HG02610 (cell line): ENCODE measurements around the gene ST8SIA4.

Experiments
- ATAC-seq: cut with Tn5 transposase; IDR thresholded peaks from one replicate; pipeline ENCODE4 v1.9.1; 2021; ENCODE audit warnings: mild to moderate bottlenecking, moderate library complexity; ENCODE audit not compliant: unreplicated experiment

Gene ST8SIA4

DNA sequence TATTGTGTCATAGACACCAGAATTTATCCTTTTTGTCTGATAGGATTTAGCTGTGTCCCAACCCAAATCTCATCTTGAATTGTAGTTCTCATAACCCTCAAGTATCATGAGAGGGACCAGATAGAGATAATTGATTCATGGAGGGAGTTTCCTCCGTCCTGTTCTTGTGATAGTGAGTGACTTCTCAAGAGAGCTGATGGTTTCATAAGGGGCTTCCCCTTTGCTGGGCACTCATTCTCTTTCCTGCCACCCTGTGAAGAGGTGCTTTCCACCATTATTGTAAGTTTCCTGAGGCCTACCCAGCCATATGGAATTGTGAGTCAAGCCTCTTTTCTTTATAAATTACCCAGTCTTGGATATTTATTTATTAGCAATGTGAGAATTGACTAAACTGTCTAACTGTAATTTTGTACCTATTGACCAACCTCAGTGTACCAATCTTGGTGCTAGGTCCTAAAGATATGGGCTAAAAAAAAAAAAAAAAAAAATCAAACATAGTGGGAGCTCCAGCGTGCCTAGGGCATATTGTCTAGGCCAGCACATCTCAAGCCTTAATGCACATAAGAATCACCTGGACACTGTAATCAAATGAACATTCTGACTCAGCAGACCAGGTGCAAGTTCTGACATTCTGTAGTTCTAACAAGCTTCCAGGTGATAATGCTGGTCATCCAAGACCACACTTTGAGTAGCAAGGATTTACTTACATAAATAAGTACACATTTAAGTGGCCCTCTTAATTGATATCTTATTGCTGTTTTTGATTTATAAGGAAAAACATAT is 30.5 kb downstream of the ST8SIA4 start:
- ATAC-seq, result peak; percentile 78

DNA sequence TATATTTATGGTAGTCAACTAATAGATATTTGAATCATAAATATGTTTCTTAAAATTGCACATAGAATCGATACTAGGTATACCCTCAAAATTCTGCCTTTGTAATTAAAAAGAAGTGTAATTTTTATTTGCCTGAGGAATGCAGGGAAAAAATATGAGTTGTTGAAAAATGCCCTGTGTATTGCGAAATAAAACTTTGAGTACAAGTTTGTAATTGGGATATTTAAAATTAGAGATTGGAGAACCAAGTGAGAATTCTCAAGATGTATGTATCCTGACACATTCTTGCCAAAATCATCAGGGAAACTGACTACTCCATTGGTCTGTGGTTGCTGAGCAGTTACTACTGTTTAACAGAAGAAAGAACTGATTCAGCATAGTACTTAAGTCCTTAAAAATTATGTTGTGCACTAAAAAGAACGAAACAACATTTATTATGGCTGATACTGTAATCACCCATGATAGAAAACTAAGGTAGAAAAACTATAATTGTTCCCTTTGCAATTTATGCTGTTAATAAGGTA is 36.0 kb downstream of the ST8SIA4 start:
- ATAC-seq, result no peak

DNA sequence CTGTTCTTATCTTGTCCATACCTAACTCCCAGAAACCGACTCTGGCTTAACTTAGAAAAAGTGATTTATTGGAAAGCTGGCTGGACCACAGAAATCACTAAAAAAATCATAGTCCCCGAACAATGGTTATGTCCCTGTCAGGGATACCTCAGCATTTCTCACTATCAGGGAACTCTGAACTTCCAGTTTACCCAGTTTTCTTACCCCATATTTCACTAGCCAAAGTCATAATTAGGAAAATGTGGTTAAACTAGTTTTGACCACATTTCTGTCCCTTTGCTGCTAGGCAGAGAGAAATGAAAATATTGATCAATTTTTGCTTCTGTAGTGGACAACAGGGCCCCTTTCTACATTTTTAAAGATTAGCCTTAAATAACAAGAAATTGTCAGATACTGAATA is 38.2 kb downstream of the ST8SIA4 start:
- no peak for ATAC-seq

DNA sequence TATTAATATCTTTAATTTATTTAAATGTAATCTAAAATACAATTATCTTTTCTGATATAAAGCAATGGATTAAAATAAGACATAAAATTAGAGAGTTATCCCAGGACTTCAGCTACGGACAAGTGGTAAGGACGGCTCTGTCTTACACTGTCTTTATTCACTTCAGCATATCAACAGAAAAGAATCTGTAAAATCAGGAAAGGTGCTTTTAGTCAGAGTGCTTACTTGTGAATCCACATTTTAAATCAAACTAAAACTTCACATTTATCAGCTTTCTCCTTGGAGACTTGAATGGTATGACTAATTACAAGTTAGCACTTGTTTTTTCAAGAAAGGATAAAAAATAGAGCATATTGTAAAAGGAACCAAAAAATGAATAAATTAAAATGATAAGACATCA is 39.3 kb downstream of the ST8SIA4 start:
- ATAC-seq, result no peak

DNA sequence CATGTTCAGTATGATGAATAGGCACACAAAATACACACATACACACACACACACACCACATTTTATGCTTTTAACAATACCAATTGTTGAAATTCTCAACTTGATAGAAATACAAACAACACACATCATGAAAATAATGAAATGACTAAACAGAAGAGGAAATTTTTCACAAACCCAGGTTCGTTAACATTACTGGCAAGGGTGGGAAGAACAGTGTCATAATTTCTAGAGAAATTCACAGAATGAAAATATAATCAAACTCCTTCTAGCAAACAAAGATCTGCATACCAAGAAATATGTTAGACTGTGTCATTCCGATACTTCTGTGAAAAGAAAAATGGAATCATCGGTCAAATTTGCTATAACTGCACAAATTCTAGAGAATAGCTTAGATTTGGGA is 41.9 kb downstream of the ST8SIA4 start:
- peak; percentile 44 for ATAC-seq

DNA sequence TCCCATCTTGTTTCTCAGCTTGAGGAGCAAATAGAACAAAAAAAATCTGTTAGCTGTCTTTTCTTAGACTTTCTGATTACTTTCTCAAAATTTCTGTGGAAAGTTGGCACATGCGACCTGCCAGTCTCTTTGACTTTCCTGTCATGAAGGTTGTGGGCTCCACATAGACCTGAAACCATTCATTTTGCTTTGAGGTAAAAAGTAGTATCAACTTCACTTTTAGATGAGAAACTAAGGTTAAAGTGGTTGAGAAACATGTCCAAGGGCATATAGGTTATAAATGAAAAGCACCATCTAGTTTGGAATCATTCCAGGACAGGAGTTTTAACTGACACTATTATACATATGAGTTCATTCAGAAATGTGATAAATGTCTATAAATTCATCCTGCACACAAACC is 42.7 kb downstream of the ST8SIA4 start:
- peak; percentile 34 for ATAC-seq

DNA sequence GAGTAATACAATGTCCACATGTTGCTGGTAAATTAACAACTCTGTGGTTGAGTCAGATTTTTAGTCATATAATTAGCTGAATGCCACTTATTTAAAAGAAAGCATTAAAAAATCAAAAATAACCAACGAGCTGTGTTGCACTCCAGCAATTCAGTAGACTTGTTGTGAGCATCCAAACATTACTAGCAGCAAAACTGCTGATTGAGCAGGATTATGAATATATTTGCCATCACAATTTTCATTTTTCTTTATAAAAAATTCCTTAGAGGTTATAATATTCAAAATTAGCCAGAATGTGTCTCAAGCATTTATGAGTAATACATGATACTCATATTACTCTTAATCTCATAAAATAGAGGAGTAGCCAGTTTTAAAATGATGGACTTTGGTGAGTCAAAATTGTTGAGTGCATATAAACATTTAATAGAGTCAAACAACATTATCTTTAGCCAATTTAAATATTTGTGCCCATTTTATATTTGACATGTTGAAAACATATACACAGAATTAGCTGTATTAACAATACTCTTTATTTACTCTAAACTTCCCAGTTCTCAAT is 44.0 kb downstream of the ST8SIA4 start:
- no peak for ATAC-seq

DNA sequence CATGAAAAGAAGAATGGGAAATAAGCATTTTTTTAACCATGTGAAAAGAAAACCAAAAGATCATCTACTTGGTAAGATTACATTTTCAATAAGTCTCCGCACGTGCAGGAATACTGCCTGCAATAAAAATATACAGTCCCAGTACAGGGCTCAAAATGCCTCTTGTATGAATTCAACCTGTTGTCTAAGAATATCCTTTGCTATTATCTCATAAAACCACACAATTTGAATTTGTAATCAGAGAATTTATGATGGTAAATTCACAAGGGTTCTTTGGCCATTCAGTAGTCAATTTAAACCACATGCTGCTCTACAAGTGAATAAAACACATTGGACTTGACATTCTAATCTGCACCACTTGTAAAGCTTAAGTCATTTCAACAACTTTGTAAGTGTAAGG is 46.6 kb downstream of the ST8SIA4 start:
- no peak for ATAC-seq

DNA sequence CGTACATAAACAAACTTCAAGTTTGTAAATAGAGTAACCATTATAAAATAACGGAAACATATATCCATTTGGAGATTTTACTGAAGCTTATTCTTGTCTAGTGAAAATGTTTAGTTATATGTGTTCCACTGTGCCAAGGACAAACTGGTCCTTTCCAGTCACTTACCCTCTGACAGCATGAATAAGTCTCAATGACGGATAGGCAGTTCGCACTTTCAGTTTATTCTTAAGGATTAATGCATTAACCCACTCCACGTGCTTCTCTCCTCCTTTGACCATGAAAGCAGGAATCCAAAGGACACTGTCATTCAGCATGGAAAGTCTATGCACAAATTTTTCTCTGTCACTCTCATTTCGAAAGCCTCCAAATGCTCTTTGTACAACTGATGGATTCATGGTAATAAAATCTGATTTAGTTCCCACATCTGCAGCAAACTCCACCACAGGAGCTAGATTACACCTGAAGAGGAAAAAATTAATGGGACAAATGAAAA is 47.1 kb downstream of the ST8SIA4 start:
- ATAC-seq, result no peak

DNA sequence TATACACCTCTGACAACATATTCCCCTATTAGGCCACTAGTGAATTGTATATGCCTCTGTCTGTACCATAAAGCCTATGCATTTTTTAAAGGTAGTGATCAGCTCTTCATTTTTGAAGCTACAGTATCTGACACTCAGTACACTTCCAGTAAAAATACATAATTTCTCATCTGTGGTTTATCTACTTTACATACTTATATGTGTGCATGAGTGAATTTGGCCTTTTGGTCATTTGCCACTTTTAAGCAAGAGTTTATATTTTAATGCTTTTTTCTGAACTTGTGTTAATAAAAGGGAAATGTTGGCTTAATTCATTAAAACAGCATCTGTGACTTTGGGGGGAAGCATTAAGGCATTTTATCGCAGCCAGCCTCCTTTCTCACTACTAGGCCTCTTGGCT is 47.8 kb downstream of the ST8SIA4 start:
- ATAC-seq, result no peak

DNA sequence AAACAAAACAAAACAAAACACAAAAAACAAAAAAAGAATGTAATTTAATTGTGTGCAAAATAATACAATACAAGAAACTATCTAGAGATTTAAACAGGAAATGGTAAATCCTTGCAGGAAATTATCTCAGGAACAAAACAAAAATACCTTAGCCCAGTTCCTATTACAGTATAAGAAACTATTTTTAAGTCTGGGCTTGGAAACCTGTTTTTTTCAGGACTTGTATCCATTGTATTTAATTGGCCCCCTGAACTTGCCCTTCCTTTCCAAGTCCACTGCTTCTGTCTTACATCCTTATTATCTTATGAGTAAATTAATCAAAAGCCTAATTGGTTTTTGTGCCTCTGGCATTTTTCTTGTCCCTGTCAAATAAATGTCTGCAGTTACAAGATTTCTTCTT is 48.5 kb downstream of the ST8SIA4 start:
- no peak for ATAC-seq

DNA sequence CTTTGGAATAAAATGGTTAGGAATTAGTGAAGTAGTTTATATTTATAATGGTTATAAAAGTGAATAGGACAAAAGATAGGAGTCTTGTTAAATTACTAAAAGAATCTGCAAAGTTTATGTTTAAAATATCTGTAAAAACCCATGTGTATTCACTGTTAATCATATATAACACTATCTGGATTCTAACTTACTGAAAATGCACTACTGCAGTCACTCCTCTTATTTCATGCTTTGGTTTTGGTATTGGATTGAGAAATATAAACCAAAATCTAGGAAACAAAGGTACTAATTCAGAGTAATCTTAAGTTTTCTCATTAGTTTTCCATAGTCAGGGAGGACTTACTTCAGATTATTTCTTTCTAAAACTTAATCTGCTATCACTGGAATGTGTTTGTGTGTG is 49.5 kb downstream of the ST8SIA4 start:
- no peak for ATAC-seq

DNA sequence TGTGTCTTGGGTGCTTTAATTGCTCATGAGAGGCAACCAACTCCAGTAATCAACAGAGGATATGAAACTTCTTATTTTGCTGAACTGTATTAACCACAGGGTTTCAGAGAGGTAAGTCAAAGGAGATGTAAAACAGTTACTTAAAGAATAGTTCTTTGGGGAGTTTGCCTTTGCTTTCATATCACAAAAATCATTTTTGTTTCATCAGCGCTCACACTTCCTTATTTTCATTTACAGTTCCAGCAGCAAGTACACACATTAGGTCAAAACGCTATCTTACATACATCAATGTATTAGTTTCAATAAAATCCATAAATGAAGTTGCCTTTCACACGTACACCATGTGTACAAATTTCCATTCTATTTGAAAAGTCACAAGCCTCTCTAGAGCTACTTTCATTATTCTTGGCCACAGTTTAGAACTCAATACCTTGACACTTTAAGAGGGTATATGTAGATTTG is 50.1 kb downstream of the ST8SIA4 start:
- ATAC-seq, result peak; percentile 97

DNA sequence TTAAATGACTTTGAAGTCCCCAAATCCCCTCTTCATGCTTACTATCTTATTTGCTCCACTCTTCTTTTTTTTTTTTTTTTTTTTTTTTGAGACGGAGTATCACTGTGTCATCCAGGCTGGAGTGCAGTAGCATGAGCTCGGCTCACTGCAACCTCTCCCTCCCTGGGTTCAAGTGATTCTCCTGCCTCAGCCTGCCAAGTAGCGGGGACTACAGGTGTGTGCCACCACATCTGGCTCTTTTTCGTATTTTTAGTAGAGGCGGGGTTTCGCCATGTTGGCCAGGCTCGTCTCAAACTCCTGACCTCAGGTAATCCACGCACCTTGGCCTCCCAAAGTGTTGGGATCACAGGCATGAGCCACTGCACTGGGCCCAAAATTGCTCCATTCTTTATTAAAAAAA is 51.0 kb downstream of the ST8SIA4 start:
- no peak for ATAC-seq

DNA sequence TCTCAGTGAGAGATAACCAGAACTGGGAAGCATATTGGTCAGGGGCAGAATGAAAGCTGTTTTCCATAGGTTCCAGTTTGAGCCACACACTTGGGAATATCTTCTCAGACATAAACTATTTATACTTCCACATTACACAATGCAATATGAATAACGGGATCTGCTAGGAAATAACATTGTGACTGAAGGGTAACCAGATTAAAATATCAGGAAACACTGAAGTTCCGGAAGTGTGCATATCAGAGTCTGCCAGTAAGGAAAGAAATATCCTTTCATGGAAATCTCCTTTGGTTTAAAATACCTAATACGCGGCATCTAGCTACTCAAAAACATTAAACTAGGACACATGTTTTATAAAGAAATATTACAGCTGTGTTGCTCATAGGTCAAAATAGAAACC is 56.3 kb downstream of the ST8SIA4 start:
- no peak for ATAC-seq

DNA sequence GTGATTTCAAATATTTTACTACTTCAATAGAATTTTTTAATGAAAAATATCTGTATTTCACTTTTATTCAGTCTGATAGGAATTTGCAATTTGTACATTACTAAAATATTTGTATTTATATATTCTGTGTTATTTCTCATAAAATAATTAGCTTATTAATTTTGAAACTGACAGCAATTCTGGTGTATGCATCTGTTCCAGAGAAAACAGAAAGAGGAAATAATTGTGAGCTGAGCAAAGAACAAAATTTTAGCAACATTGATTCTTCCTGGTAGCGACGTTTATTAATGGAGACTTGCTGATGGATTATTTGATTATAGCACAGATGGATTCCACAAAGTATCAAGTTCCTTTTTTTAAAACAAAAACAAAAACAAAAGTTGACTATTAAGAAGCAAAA is 61.0 kb downstream of the ST8SIA4 start:
- ATAC-seq, result no peak

DNA sequence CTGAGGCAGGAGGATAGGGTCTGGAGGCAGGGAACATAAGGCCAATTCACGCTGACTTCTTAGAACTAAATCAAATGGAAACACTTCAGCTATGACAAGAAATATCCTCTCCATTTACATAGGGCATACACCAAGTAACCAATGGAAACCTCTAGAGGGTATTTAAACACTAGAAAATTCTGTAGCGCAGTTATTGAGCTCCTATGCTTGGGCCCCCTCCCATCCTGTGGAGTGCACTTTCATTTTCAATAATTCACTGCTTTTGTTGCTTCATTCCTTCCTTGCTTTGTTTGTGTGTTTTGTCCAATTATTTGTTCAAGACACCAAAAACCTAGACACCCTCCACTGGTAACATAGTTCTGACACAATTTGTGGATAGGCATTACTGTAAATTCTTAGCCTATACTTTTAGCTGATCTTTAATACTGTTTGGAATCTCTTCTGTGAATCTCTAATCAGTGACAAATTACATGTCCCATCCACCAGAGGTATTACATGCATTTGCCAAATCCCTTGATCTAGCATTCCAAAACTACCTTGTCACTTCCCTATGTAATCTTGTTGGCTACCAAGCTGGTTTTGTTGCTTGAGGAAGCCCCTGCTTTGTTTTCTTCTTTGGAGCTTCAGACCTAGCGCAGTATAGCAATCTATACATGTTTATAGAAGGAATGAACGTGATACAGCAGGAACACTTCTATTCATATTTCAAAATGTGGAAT is 61.6 kb downstream of the ST8SIA4 start:
- peak; percentile 29 for ATAC-seq

DNA sequence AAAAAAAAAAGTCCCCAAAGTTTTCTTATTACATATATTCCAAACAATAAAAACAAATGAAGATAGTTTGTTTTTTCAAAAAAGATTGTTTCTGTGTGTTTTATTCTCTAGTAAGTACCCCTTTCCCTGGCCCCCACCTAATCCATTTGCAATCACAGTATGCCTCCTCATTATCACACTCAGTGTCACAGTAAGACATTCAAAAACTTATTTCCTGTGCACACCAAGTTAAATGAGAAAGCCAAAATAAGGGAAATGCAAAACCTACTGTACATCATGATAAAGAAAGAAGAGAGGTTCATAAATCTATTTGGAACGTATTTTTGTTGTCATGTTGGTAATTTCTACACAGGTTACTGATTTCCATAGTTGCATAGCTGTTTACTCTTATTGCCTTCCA is 62.3 kb downstream of the ST8SIA4 start:
- ATAC-seq, result peak; percentile 19

DNA sequence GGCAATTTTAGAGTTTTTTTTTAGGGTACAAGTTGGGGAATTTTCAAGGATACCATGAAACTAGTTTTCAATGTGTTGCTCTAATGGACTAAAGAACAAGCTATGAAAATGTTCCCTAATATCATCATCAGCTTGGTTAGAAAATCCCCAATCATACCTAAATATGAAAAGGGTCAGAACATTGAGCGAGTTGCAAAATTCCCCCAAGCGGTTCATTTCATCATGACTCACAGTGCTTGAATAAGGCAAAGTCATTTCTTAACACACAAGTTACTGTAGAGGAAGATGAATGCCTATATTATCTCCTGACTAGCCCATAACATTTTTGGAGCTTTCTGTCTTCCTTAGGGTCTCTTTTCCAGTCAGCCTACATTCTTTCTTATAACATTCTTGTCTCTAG is 62.7 kb downstream of the ST8SIA4 start:
- ATAC-seq, result peak; percentile 94

DNA sequence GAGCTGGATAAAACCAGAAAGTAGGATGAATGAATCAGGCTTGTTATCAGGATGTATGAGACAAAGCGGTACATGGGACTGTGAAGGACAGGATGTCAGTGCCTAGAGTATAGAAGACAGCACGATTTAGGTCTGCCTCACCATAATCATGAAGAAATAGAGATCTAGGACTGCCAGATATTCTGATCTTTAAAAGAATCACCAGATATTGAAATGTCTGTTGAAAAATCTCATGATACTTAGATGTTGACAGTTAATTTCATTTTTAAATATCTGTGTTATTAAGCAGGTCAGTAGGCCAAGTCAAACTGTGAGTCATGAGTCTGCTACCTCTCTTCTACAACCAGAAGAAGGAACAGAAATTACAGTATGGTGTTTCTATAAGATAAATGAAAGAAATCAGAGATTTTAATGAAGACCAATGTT is 65.0 kb downstream of the ST8SIA4 start:
- no peak for ATAC-seq

DNA sequence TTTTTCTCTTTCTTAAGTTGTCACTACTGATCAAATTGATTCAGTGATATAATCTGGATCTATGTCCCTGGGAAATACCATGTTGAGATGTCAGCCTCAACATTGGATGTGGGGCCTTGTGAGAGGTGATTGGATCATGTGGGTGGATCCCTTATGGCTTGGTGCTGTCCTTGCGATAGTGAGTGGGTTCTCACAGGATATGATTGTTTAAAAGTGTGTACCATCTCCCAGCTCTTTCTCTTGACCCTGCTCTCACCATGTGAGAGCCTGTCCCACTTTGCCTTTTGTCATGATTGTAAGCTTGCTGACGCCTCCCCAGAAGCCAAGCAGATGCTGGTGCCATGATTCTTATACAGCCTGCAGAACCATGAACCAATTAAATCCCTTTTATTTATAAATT is 68.6 kb downstream of the ST8SIA4 start:
- no peak for ATAC-seq
